DMS153 treated with DMSO at 0.1 percent for 48 hours (cell line): ENCODE results near the gene ATXN7L1.
"Not testable (repeated sequence)": the region's sequence is repeated elsewhere in the genome, so short reads cannot be mapped to it uniquely, and the experiment has no call there.

Experiments used
- DNase-seq: peaks from one replicate; lab custom pipeline; 2025; ENCODE audit not compliant: unreplicated experiment; lab: John Stamatoyannopoulos, UW

The ATXN7L1 gene

GRCh38 chr7:105805447-105806019, 70.9 kb downstream of the ATXN7L1 start:
- no peak for DNase-seq

- no peak for DNase-seq
Observed at GRCh38 chr7:105803429-105803736, 73.0 kb downstream of the ATXN7L1 start.

- DNase-seq, result no peak
Observed at GRCh38 chr7:105802604-105803428, 73.6 kb downstream of the ATXN7L1 start.

- no peak for DNase-seq
Observed at GRCh38 chr7:105800849-105801534, 75.4 kb downstream of the ATXN7L1 start.

GRCh38 chr7:105800442-105800841, 76.0 kb downstream of the ATXN7L1 start:
- no peak for DNase-seq

GRCh38 chr7:105799677-105800076, 76.7 kb downstream of the ATXN7L1 start:
- DNase-seq, result no peak

- DNase-seq, result no peak
Observed at GRCh38 chr7:105799006-105799405, 77.4 kb downstream of the ATXN7L1 start.

GRCh38 chr7:105797652-105798051, 78.7 kb downstream of the ATXN7L1 start:
- DNase-seq, result no peak

GRCh38 chr7:105796365-105796764, 80.0 kb downstream of the ATXN7L1 start:
- no peak for DNase-seq

GRCh38 chr7:105794741-105795729, 81.4 kb downstream of the ATXN7L1 start:
- DNase-seq, result no peak

- no peak for DNase-seq
Observed at GRCh38 chr7:105792488-105793370, 83.7 kb downstream of the ATXN7L1 start.

GRCh38 chr7:105791926-105792325, 84.5 kb downstream of the ATXN7L1 start:
- DNase-seq, result no peak

- DNase-seq, result no peak
Observed at GRCh38 chr7:105790996-105791395, 85.4 kb downstream of the ATXN7L1 start.

GRCh38 chr7:105790452-105790851, 85.9 kb downstream of the ATXN7L1 start:
- DNase-seq, result not testable (repeated sequence)

- DNase-seq, result no peak
Observed at GRCh38 chr7:105788816-105789349, 87.5 kb downstream of the ATXN7L1 start.

- no peak for DNase-seq
Observed at GRCh38 chr7:105788356-105788755, 88.0 kb downstream of the ATXN7L1 start.

- DNase-seq, result no peak
Observed at GRCh38 chr7:105787793-105788192, 88.6 kb downstream of the ATXN7L1 start.

GRCh38 chr7:105786520-105787470, 89.6 kb downstream of the ATXN7L1 start:
- DNase-seq, result no peak
